Omental fat pad (tissue), 4 donors: ENCODE data around the gene ATP5F1E. TPM values are rescaled to one million over a fixed set of nuclear protein-coding genes. Genes with fewer than 3 reads are reported as not detected.

Experiments used
- ATAC-seq: fragments of 150-250 bp; one replicate; pipeline ENCODE4 v1.9.1; 2016; ENCODE audit warnings: mild to moderate bottlenecking, moderate library complexity; ENCODE audit not compliant: low FRiP score
- DNase-seq: peaks from one replicate; pipeline ENCODE4 v3.0.0-alpha.2; 2019; ENCODE audit warnings: low spot score
- CTCF ChIP-seq, 3 donors: fragments of 450-650 bp; IDR thresholded peaks; one replicate each; pipeline ENCODE4 v1.5.1; 2016 to 2017; ENCODE audit warnings: antibody characterized with exemption in 3 of 3, mild to moderate bottlenecking in 3 of 3, moderate library complexity in 2 of 3
- total RNA-seq, 4 donors: library from RNA; depleted of rRNA; stranded (reverse); fragments of >200 nt; gene quantifications; one replicate each; pipeline ENCODE4 v1.1.0, GENCODE V29; 2016

The ATP5F1E gene
- total RNA-seq, 4 donors from 2014 or later: 33.4 to 46.4 (median 37.5) TPM

DNA sequence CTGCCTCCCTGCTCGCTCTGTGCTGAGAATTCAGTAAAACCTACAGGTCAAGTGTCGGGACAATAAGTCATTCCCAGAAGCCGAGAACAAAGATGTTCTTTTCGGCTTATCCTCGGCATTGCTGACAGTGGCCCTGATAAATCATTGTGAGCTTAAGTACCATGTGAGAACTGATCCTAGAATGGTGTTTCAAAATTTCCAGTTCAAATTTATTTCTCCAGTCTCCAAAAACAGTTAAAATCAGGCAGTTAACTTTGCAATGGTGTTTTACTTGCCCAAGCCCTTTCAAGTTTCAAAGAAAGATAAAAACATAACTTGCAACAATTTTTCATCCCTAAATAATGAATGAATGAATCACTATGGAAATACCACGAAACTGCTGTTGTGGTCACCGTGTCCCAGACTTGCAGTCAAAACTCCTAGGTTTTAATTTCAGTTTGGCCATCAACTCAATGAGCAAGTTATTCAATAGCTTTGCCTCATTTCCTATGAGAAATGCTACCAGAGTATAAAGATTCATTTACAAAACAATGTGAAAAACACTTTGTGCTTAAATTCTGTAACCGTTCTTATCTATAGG is 4.3 kb downstream of the ATP5F1E start:
- no peak for TF ChIP-seq CTCF (IDR thresholded peaks at IDR 0.05)
- ATAC-seq (no peak), DNase-seq (no peak)

GRCh38 chr20:59026904-59027740 is 5.0 kb downstream of the ATP5F1E start:
- no peak for TF ChIP-seq CTCF (IDR thresholded peaks at IDR 0.05)
- ATAC-seq: no peak
- DNase-seq: no peak

DNA sequence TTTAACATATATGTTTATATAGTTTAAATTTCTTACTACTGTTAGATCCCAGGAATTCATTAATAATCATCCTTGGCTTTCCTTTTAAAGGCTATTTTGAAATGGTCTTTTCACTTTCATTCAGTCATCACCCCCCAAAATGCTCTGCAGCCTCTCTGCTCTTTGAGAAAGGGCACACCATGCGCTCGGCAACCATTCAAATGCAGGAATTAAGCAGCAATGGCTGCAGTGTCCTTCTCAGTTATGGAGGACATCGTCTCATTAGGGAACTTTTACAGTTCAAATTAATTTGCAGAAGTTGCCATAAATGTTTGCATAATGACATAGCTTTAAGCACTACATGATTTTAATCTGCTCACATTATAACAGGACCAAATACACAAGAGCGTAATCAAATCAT is 6.6 kb downstream of the ATP5F1E start:
- TF ChIP-seq CTCF (IDR thresholded peaks at IDR 0.05): no peak
- no peak for DNase-seq
- ATAC-seq: no peak

DNA sequence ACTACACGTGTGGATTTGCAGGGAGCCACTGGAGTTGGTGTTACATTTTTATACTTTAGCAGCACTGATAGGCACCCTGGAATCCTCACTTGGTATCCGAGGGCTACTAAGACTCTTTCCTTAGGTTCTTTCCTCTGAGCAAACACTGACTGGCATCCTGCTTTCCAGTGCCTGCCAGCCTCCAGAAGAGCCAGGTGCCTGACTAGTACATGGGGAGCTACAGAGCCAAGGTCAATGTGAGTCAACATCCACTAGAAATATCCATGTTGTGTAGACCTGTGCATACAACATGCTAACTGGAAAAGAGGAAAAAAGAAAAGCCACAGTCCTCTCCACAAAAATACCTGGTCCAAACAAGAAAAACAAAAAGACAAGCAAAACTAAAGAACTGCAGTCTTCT is 7.0 kb downstream of the ATP5F1E start:
- ATAC-seq (no peak), DNase-seq (no peak)
- TF ChIP-seq CTCF (IDR thresholded peaks at IDR 0.05): no peak

GRCh38 chr20:59024111-59024530 is 8.0 kb downstream of the ATP5F1E start:
- ATAC-seq: no peak
- no peak for TF ChIP-seq CTCF (IDR thresholded peaks at IDR 0.05)
- DNase-seq: no peak

GRCh38 chr20:59023616-59024015 is 8.5 kb downstream of the ATP5F1E start:
- DNase-seq: no peak
- TF ChIP-seq CTCF (IDR thresholded peaks at IDR 0.05): no peak
- ATAC-seq: no peak

GRCh38 chr20:59022754-59023153 is 9.4 kb downstream of the ATP5F1E start:
- no peak for DNase-seq
- TF ChIP-seq CTCF (IDR thresholded peaks at IDR 0.05): no peak
- no peak for ATAC-seq
